ENCODE data around the gene GLDN. TPM values are rescaled to one million over a fixed set of nuclear protein-coding genes. Genes with fewer than 3 reads are reported as not detected.

Gene GLDN
- total and polyA plus RNA-seq, 7 donors = 0.07 to 1.7 (median 1.1) TPM

- H3K27ac ChIP-seq = no peak overlapping the region
- 65 to 85% (median 75%) methylated on average over 7 of the region's 7 CpGs for WGBS, 3 donors
- TF ChIP-seq, protein P1, sequence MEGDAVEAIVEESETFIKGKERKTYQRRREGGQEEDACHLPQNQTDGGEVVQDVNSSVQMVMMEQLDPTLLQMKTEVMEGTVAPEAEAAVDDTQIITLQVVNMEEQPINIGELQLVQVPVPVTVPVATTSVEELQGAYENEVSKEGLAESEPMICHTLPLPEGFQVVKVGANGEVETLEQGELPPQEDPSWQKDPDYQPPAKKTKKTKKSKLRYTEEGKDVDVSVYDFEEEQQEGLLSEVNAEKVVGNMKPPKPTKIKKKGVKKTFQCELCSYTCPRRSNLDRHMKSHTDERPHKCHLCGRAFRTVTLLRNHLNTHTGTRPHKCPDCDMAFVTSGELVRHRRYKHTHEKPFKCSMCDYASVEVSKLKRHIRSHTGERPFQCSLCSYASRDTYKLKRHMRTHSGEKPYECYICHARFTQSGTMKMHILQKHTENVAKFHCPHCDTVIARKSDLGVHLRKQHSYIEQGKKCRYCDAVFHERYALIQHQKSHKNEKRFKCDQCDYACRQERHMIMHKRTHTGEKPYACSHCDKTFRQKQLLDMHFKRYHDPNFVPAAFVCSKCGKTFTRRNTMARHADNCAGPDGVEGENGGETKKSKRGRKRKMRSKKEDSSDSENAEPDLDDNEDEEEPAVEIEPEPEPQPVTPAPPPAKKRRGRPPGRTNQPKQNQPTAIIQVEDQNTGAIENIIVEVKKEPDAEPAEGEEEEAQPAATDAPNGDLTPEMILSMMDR (IDR thresholded peaks at IDR 0.05) = no peak
- H3K27me3 ChIP-seq (ENCODE audit: insufficient read depth in 3 of 3, low read length in 2 of 3) = no peaks in the 10 kb centered on the region
- no peaks in the 10 kb centered on the region for H3K4me1 ChIP-seq
- no peaks in the 10 kb centered on the region for H3K36me3 ChIP-seq (ENCODE audit: insufficient read depth in 1 of 2, low read depth in 1 of 2)
- DNase-seq = no peak
- intact Hi-C loops (cut with DNase I) = no loop called here
- H3K9me3 ChIP-seq = no peaks in the 10 kb centered on the region
- ATAC-seq = no peak
- H3K4me3 ChIP-seq = no peak overlapping the region
These were observed 25.7 kb upstream of the GLDN start for GRCh38 chr15:51315726-51316125.

GRCh38 chr15:51316636-51317035, 24.8 kb upstream of the GLDN start:
- Histone ChIP-seq H3K27ac (no peak overlapping the region), H3K4me3 (no peak overlapping the region), H3K9me3 (no peaks in the 10 kb centered on the region), H3K27me3 (ENCODE audit: insufficient read depth in 3 of 3, low read length in 2 of 3) (no peaks in the 10 kb centered on the region), H3K36me3 (ENCODE audit: insufficient read depth in 1 of 2, low read depth in 1 of 2) (no peaks in the 10 kb centered on the region), H3K4me1 (no peaks in the 10 kb centered on the region)
- WGBS, 3 donors = 85 to 96% (median 87%) methylated on average over 1 of the region's 1 CpG
- ATAC-seq (no peak), DNase-seq (no peak)
- TF ChIP-seq, protein P1 (IDR thresholded peaks at IDR 0.05) = no peak
- intact Hi-C loops (cut with DNase I) = no loop called here

DNA sequence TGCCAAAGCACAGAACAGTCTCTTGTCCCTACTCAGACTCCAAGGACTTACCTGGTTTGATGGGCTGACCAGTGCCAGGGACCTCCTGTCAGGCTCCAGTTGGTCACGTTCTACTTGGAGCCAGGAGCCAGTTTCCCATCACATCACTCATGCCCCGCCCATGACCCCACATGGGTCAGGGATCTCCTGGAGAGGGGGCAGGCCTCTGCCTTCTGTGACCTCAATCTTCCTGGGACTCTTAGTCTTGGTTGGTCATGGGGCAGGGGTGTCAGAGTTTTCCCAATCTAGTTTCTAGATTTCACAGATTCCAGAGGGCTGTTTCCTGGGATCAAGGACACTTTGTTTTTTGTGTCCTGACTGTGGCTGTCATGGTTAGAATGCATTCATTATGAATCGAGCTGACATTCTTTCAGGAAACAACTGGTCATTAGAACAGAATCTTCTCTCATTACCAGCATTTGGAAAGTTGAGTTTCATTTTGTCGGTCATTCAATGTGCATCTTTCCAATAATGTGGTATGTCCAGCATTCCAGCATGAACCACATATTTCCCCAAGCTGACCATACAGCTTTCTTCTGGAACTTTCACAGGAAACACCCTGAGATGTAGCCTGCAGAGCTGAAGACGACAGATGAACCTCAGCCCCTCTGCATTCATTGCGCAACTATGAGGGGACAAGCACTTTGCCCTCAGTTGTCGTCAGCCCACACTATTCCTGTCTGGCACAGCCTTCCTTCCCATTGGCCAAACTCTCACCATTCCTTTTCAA, 22.9 kb upstream of the GLDN start:
- H3K4me3 ChIP-seq = no peak overlapping the region
- DNase-seq (no peak), ATAC-seq (no peak)
- H3K9me3 ChIP-seq = no peaks in the 10 kb centered on the region
- peak overlapping the region; percentile 0 for H3K27ac ChIP-seq
- no peaks in the 10 kb centered on the region for H3K36me3 ChIP-seq (ENCODE audit: insufficient read depth in 1 of 2, low read depth in 1 of 2)
- no peaks in the 10 kb centered on the region for H3K27me3 ChIP-seq (ENCODE audit: insufficient read depth in 3 of 3, low read length in 2 of 3)
- TF ChIP-seq, protein P1 (IDR thresholded peaks at IDR 0.05) = no peak
- intact Hi-C loops (cut with DNase I) = no loop called here
- no peaks in the 10 kb centered on the region for H3K4me1 ChIP-seq
- 38 to 60% (median 43%) methylated on average over 7 of the region's 7 CpGs for WGBS, 3 donors

DNA sequence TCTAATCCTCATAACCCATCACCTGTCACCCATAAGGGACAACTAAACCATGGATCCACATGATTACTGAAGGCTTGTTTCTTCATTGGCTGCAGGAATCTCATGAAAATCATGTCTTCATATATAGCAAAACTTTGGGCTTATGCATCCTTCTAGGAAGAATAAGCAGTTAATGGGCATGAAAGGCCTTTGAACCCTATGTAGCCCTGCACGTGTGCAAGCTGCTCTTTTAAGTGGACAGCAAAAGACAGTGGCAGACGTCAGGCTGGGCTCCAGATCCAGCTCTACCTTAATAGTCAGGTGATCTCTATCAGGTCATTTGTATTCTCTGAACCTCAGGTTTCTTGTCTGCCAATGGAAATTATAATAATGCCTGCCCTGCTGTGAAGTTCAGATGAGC, 21.9 kb upstream of the GLDN start:
- intact Hi-C loops (cut with DNase I) = no loop called here
- Histone ChIP-seq H3K9me3 (no peaks in the 10 kb centered on the region), H3K27me3 (ENCODE audit: insufficient read depth in 3 of 3, low read length in 2 of 3) (no peaks in the 10 kb centered on the region), H3K27ac (no peak overlapping the region), H3K36me3 (ENCODE audit: insufficient read depth in 1 of 2, low read depth in 1 of 2) (no peaks in the 10 kb centered on the region), H3K4me1 (no peaks in the 10 kb centered on the region), H3K4me3 (no peak overlapping the region)
- TF ChIP-seq, protein P1 (IDR thresholded peaks at IDR 0.05) = no peak
- 54 to 77% (median 65%) methylated on average over 2 of the region's 2 CpGs for WGBS, 3 donors
- ATAC-seq (no peak), DNase-seq (no peak)

DNA sequence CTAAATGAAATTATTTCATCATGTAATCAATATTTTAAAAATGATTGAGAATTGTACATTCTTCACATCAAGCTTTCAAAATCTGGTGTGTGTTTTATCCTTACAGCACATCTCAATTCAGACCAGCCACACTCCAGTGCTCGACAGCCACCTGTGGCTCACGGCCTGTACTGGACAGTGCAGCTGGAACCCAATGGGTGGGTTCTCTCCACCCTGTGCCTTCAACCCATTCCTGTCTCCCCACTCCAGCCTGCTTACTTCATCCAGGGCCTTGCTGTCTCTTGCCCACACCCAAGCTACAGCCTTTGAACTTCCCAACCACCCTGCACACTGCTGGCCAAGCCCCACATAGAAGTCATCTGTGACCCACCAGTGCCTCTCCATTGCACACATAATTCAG, 20.6 kb upstream of the GLDN start:
- DNase-seq = no peak
- no peak overlapping the region for H3K27ac ChIP-seq
- H3K4me3 ChIP-seq = no peak overlapping the region
- no peaks in the 10 kb centered on the region for H3K36me3 ChIP-seq (ENCODE audit: insufficient read depth in 1 of 2, low read depth in 1 of 2)
- ATAC-seq = no peak
- H3K9me3 ChIP-seq = no peaks in the 10 kb centered on the region
- intact Hi-C loops (cut with DNase I) = no loop called here
- H3K27me3 ChIP-seq (ENCODE audit: insufficient read depth in 3 of 3, low read length in 2 of 3) = no peaks in the 10 kb centered on the region
- WGBS, 3 donors = 87 to 89% (median 87%) methylated on average over 2 of the region's 2 CpGs
- H3K4me1 ChIP-seq = no peaks in the 10 kb centered on the region
- TF ChIP-seq, protein P1 (IDR thresholded peaks at IDR 0.05) = no peak

Measured in psoas muscle (tissue), 8 donors.